HG02588 (cell line): ENCODE results near the gene C10orf95.

Experiments
- ATAC-seq: cut with Tn5 transposase; IDR thresholded peaks from one replicate; pipeline ENCODE4 v1.9.1; 2021; ENCODE audit warnings: mild to moderate bottlenecking, moderate library complexity; ENCODE audit not compliant: unreplicated experiment

Gene C10orf95

DNA sequence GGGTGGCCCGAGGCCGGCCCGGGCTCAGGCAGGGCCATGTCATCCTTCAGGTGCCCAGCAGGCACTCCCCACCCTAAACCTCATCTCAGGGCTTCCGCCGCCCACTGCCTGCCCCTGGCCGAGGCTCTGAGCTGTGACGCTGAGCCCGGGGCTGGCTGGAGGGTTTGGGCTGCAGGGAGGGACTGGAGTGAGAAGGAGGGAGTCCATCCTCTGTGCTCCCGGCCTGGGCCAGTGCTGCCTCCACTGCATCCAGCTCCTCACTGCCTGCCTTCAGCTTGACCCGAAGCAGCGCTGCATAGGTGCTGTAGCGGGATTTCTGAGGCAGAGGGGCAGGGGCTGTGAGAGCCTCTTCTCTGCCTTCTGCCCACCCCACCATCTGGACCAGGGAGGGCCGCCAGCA lies 48.2 kb downstream of the C10orf95 start:
- ATAC-seq, result no peak

GRCh38 chr10:102402512-102402896 lies 48.8 kb downstream of the C10orf95 start:
- ATAC-seq, result no peak

DNA sequence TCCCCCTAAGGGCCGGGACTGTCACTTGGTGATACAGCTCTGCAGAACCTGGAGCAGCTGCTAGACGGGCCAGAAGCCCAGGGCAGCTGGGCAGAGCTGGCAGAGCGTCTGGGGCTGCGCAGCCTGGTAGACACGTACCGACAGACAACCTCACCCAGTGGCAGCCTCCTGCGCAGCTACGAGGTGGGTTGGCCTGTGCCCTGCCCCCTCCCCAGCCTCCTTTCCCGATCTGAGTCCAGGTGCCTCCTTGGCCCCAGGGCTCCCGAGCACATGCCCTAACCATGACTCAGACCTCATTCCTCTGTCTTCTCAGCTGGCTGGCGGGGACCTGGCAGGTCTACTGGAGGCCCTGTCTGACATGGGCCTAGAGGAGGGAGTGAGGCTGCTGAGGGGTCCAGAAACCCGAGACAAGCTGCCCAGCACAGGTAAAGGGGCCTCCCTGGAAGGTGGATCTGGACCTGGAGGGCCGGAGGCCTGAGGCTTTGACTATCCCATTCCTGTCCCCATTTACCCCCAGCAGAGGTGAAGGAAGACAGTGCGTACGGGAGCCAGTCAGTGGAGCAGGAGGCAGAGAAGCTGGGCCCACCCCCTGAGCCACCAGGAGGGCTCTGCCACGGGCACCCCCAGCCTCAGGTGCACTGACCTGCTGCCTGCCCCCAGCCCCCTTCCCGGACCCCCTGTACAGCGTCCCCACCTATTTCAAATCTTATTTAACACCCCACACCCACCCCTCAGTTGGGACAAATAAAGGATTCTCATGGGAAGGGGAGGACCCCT lies 49.4 kb downstream of the C10orf95 start:
- ATAC-seq, result no peak

- ATAC-seq, result no peak
Measured at GRCh38 chr10:102401342-102401654, 50.0 kb downstream of the C10orf95 start.

DNA sequence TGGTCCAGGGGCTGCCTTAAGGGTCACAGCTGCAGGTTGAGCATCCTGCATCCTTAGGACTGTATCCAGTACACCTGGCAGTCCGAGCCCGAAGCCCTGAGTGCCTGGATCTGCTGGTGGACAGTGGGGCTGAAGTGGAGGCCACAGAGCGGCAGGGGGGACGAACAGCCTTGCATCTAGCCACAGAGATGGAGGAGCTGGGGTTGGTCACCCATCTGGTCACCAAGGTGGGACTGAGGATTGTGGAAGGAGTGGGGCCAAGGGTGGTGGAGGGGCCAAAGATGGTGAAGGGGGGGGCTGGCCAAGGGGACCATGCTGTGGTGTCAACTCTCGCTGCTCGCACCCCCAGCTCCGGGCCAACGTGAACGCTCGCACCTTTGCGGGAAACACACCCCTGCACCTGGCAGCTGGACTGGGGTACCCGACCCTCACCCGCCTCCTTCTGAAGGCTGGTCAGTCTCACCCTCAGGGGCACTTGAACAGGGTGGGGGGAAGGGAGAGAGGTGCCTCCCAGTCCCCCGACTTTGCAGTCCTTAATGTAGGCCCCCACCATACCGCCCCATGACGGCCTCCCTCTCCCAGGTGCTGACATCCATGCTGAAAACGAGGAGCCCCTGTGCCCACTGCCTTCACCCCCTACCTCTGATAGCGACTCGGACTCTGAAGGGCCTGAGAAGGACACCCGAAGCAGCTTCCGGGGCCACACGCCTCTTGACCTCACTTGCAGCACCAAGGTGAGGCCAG lies 50.6 kb downstream of the C10orf95 start:
- no peak for ATAC-seq

GRCh38 chr10:102400076-102400475 lies 51.3 kb downstream of the C10orf95 start:
- no peak for ATAC-seq
